Endothelial cell of umbilical vein (primary cell): ENCODE measurements around the gene CXCR6. TPM values are rescaled to one million over a fixed set of nuclear protein-coding genes. Genes with fewer than 3 reads are reported as not detected.

Experiments
- BruUV-seq: library from RNA; stranded (reverse); fragments of 400-500 nt; replicated peaks from 2 replicates; lab custom pipeline; 2021; lab: Mats Ljungman, UMichigan
- CTCF ChIA-PET: fragments of 300-600, 350-600 bp; sonication (Branson Sonifier 250); formaldehyde crosslinking; loops from one replicate; lab custom pipeline; 2021; ENCODE audit warnings: antibody characterized with exemption, inconsistent platforms; lab: Charles Lee
- POLR2A ChIA-PET: fragments of 300-600, 350-600 bp; sonication (Branson Sonifier 250); formaldehyde crosslinking; loops from one replicate; lab custom pipeline; 2021; ENCODE audit warnings: antibody characterized with exemption, inconsistent platforms; lab: Charles Lee
- DNase-seq: peaks from one replicate; pipeline ENCODE4 v3.0.0-alpha.2; 2011; ENCODE audit warnings: low read depth, low spot score
- FAIRE-seq: peaks from 2 replicates; lab custom pipeline; 2011; peaks lifted over from hg19 to GRCh38; lab: Jason Lieb, UNC
- H2AFZ ChIP-seq: 2 replicates; pipeline ENCODE4 v1.6.0; 2012; ENCODE audit warnings: low read depth, low read length, control low read depth, inconsistent platforms
- H3K27ac ChIP-seq: 2 replicates; pipeline ENCODE4 v1.5.1; 2011; ENCODE audit warnings: low read depth, mild to moderate bottlenecking, control low read depth, low read length, moderate library complexity; ENCODE audit not compliant: insufficient read depth
- H3K27me3 ChIP-seq, 2 experiments: 2 replicates each; pipeline versions ENCODE4 v1.6.0 to v1.6.1; 2011; ENCODE audit warnings: low read length in 2 of 2, mixed read lengths in 1 of 2; ENCODE audit not compliant: control insufficient read depth in 2 of 2, insufficient read depth in 2 of 2
- H3K36me3 ChIP-seq, 2 experiments: 2 replicates in 1 of 2; 3 replicates in 1 of 2; pipeline ENCODE4 v1.5.1; 2011; ENCODE audit warnings: low read length in 2 of 2, mild to moderate bottlenecking in 1 of 2, moderate library complexity in 1 of 2; ENCODE audit not compliant: control insufficient read depth in 2 of 2, insufficient read depth in 2 of 2; ENCODE audit errors: extremely low read depth in 1 of 2
- H3K4me1 ChIP-seq: 3 replicates; pipeline ENCODE4 v1.5.1; 2011; ENCODE audit warnings: mild to moderate bottlenecking, low read length; ENCODE audit not compliant: control insufficient read depth, insufficient read depth; ENCODE audit errors: extremely low read depth
- H3K4me2 ChIP-seq: 2 replicates; pipeline ENCODE4 v1.6.1; 2011; ENCODE audit warnings: low read length, control low read depth, mixed read lengths; ENCODE audit not compliant: insufficient read depth
- H3K4me3 ChIP-seq, 3 experiments: fragments of 200-600 bp in 1 of 3; sonication (generic), shearing (Covaris generic) in 1 of 3; replicated peaks in 1 of 3; 2 replicates each; pipeline ENCODE4 v1.5.1; 2011 to 2016; ENCODE audit warnings: control low read depth in 3 of 3, low read length in 3 of 3, mild to moderate bottlenecking in 2 of 3, inconsistent platforms in 1 of 3, low read depth in 1 of 3, moderate library complexity in 1 of 3; ENCODE audit not compliant: insufficient read depth in 1 of 3
- H3K79me2 ChIP-seq: 2 replicates; pipeline ENCODE4 v1.6.0; 2012; ENCODE audit warnings: low read length, inconsistent platforms; ENCODE audit not compliant: control insufficient read depth, insufficient read depth
- H3K9ac ChIP-seq: replicated peaks from 2 replicates; pipeline ENCODE3; 2011; ENCODE audit warnings: low read length, control low read depth; ENCODE audit not compliant: insufficient read depth; ENCODE audit errors: extremely low read depth
- H3K9me1 ChIP-seq: replicated peaks from 3 replicates; pipeline ENCODE4 v1.6.0; 2011; ENCODE audit warnings: mild to moderate bottlenecking, low read length; ENCODE audit not compliant: control insufficient read depth, insufficient read depth; ENCODE audit errors: extremely low read depth
- H3K9me3 ChIP-seq: replicated peaks from 2 replicates; pipeline ENCODE4 v1.5.1; 2012; ENCODE audit warnings: low read length, inconsistent platforms; ENCODE audit not compliant: control insufficient read depth, insufficient read depth
- H4K20me1 ChIP-seq: replicated peaks from 2 replicates; pipeline ENCODE3; 2011; ENCODE audit warnings: mild to moderate bottlenecking, low read length; ENCODE audit not compliant: control insufficient read depth, insufficient read depth; ENCODE audit errors: extremely low read depth
- EZH2 ChIP-seq: IDR thresholded peaks from 2 replicates; pipeline ENCODE4 v1.6.1; 2012; ENCODE audit warnings: borderline replicate concordance, low read depth, mild to moderate bottlenecking, moderate library complexity, low read length, inconsistent platforms; ENCODE audit not compliant: severe bottlenecking
- FOS ChIP-seq: IDR thresholded peaks from 2 replicates; pipeline ENCODE4 v1.6.1; 2011; ENCODE audit warnings: mild to moderate bottlenecking, low read length, moderate library complexity, borderline replicate concordance; ENCODE audit not compliant: insufficient read depth
- GATA2 ChIP-seq: IDR thresholded peaks from 2 replicates; pipeline ENCODE4 v1.7.0; 2011; ENCODE audit warnings: low read depth, mild to moderate bottlenecking, moderate library complexity, mixed read lengths, low read length; ENCODE audit not compliant: insufficient read length, insufficient read depth
- JUN ChIP-seq: IDR thresholded peaks from 2 replicates; pipeline ENCODE4 v1.6.1; 2011; ENCODE audit warnings: borderline replicate concordance, low read depth; ENCODE audit not compliant: insufficient read length, insufficient read depth
- MYC ChIP-seq: IDR thresholded peaks from one replicate; pipeline ENCODE4 v1.6.1; 2011; ENCODE audit warnings: mild to moderate bottlenecking, low read depth, low read length
- POLR2A ChIP-seq: IDR thresholded peaks from 2 replicates; pipeline ENCODE4 v1.6.1; 2012; ENCODE audit warnings: low read depth, mild to moderate bottlenecking, control low read depth, low read length
- POLR2AphosphoS5 ChIP-seq: IDR thresholded peaks from 2 replicates; pipeline ENCODE4 v1.6.1; 2012; ENCODE audit warnings: low read depth, mild to moderate bottlenecking, control low read depth, low read length, moderate library complexity; ENCODE audit not compliant: insufficient read depth
- dilution Hi-C: fragments of 300-500 bp; cut with MboI; formaldehyde crosslinking; loops from one replicate; pipeline ENCODE4 v1.15.0; 2019; ENCODE audit warnings: low sequenced_read_pairs; ENCODE audit not compliant: extremely low pct_ligation_motif_present
- intact Hi-C: fragments of 100-400 bp; cut with micrococcal nuclease; formaldehyde crosslinking; loops from one replicate; pipeline ENCODE4 v1.10.0; 2022
- polyA plus RNA-seq, 4 experiments: library from polyadenylated mRNA; depleted of rRNA in 3 of 4; stranded (reverse) in 3 of 4; unstranded in 1 of 4; fragments of >200 nt; gene quantifications; 2 replicates each; pipeline versions ENCODE4 v1.2.1 to v1.2.3, GENCODE V29; 2011 to 2012; ENCODE audit warnings: missing spikeins in 1 of 4
- total RNA-seq: library from RNA; stranded (reverse); gene quantifications from 2 replicates; pipeline ENCODE4 v1.2.3, GENCODE V29; 2021
- TF ChIP-seq, protein P1 (sequence below), 2 donors: IDR thresholded peaks; 1 replicate in 1 of 2; 2 replicates in 1 of 2; pipeline ENCODE4 v1.5.1; 2011; ENCODE audit warnings: low read length in 2 of 2, mild to moderate bottlenecking in 2 of 2, moderate library complexity in 2 of 2, control low read depth in 1 of 2, inconsistent platforms in 1 of 2, low read depth in 1 of 2; ENCODE audit not compliant: insufficient read depth in 1 of 2; ENCODE audit errors: extremely low read depth in 1 of 2
- TF ChIP-seq, protein P2 (sequence below): IDR thresholded peaks from 2 replicates; pipeline ENCODE4 v1.6.1; 2011; ENCODE audit not compliant: insufficient read depth, insufficient read length

The CXCR6 gene
- total and polyA plus RNA-seq, 2 donors (not counting 3 experiments of a cell fraction or from before 2014, with no cell fraction given) = not detected

DNA sequence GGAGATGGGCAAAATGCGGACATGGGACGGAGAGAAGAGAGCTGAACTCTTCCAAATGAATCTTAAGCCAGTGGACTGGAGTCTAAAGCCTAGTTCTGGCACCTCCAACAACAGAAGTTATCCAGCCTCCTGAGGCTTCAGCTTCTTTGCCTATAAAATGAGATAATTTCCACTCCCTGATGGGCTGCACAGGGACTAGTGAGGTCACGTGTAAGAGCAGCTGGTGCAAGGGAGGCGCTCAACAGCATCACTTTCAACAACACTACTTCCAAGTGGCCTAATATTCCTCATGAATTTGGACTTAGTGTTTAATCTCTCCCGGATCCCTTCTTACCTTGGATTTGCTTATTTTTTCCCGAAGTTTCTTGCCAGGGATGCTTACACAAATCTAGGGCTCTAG lies 8.7 kb downstream of the CXCR6 start:
- no peaks in the 10 kb centered on the region for H3K79me2 ChIP-seq
- no peak overlapping the region for H3K4me2 ChIP-seq
- ChIA-PET POLR2A (no interaction called here), CTCF (interaction anchor here (0.6 to 4.8 kb wide), 2 partner anchors 13 to 441 kb away, joined by 5 to 22 read pairs; no protein-coding TSS in a partner anchor)
- H3K27ac ChIP-seq = no peak overlapping the region
- no peaks in the 10 kb centered on the region for H3K4me1 ChIP-seq
- no TSS peak for BruUV-seq
- no peak overlapping the region for H3K9ac ChIP-seq
- no peaks in the 10 kb centered on the region for H3K27me3 ChIP-seq
- H4K20me1 ChIP-seq = no peaks in the 10 kb centered on the region
- no peaks in the 10 kb centered on the region for H3K9me3 ChIP-seq
- intact Hi-C loops (no loop called here), dilution Hi-C loops (no loop called here)
- no peak for FAIRE-seq
- H3K9me1 ChIP-seq = no peaks in the 10 kb centered on the region
- TF ChIP-seq, protein P1, sequence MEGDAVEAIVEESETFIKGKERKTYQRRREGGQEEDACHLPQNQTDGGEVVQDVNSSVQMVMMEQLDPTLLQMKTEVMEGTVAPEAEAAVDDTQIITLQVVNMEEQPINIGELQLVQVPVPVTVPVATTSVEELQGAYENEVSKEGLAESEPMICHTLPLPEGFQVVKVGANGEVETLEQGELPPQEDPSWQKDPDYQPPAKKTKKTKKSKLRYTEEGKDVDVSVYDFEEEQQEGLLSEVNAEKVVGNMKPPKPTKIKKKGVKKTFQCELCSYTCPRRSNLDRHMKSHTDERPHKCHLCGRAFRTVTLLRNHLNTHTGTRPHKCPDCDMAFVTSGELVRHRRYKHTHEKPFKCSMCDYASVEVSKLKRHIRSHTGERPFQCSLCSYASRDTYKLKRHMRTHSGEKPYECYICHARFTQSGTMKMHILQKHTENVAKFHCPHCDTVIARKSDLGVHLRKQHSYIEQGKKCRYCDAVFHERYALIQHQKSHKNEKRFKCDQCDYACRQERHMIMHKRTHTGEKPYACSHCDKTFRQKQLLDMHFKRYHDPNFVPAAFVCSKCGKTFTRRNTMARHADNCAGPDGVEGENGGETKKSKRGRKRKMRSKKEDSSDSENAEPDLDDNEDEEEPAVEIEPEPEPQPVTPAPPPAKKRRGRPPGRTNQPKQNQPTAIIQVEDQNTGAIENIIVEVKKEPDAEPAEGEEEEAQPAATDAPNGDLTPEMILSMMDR (IDR thresholded peaks at IDR 0.05; ENCODE audit: extremely low read depth in 1 of 2, insufficient read depth in 1 of 2, low read depth in 1 of 2, low read length in 2 of 2) = no peak
- TF ChIP-seq POLR2A (no peak), JUN (no peak), FOS (no peak), POLR2AphosphoS5 (no peak), MYC (no peak), EZH2 (no peak), GATA2 (no peak)
- TF ChIP-seq, protein P2, sequence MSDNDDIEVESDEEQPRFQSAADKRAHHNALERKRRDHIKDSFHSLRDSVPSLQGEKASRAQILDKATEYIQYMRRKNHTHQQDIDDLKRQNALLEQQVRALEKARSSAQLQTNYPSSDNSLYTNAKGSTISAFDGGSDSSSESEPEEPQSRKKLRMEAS = no peak
- H3K4me3 ChIP-seq = no peak overlapping the region
- DNase-seq = no peak
- H3K36me3 ChIP-seq = peaks cover 14 to 64% of the 10 kb centered on the region in 2 experiments
- no peak overlapping the region for H2AFZ ChIP-seq
